HG03103 (cell line): Measurements from ENCODE around the gene EED.
A peak's percentile ranks its signal among the peaks of the same experiment; 100 is the strongest.
"Not testable (repeated sequence)": the region's sequence is repeated elsewhere in the genome, so short reads cannot be mapped to it uniquely, and the experiment has no call there.

ENCODE experiments used
- ATAC-seq: cut with Tn5 transposase; IDR thresholded peaks from one replicate; pipeline ENCODE4 v1.9.1; 2021; ENCODE audit warnings: low read depth; ENCODE audit not compliant: unreplicated experiment

EED gene

DNA sequence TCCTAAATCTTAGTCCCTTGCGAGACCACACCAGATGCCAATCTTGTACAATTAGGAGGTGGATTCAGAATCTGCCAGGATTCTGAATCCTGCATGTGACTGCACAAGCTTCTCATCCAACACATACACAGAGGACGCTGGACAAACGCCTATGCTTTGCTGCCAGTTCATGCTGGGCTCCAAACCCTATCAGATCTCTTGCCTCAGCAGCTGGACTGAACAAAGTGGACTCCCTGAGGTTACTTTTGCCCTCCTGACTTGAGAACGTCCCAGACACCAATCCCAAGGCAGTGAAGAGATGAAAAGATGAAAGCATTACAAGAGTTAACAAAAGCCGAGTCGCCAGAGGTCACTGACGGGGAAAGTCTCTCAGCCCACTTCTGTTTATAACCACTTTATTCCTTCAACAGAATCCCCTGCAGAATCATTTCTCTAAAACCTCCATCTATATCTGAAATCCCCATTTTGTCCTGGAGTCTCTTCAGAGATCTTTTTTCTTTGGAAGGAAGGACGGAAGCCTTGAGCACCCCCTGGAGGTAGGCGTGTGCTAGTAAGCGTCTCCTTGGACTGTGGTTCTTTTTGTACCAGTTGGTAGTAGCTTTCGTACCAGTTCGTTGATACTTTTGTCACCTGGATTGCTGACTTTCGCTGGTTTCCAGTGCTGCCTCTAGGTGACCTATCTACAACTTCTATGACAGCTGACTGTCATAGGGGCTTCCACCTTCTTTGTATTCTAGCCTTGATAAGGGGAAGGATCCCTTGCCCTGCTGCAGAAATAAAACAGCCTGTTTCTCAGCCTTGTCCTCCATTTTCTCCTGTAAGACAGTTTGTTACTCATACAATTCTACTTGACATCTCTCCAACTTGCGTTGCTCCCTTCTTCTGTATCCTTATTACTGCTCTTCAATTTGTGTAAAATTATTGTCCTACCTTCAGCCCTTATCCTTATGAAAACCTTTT lies 26.1 kb upstream of the EED start:
- peak; percentile 32 for ATAC-seq

DNA sequence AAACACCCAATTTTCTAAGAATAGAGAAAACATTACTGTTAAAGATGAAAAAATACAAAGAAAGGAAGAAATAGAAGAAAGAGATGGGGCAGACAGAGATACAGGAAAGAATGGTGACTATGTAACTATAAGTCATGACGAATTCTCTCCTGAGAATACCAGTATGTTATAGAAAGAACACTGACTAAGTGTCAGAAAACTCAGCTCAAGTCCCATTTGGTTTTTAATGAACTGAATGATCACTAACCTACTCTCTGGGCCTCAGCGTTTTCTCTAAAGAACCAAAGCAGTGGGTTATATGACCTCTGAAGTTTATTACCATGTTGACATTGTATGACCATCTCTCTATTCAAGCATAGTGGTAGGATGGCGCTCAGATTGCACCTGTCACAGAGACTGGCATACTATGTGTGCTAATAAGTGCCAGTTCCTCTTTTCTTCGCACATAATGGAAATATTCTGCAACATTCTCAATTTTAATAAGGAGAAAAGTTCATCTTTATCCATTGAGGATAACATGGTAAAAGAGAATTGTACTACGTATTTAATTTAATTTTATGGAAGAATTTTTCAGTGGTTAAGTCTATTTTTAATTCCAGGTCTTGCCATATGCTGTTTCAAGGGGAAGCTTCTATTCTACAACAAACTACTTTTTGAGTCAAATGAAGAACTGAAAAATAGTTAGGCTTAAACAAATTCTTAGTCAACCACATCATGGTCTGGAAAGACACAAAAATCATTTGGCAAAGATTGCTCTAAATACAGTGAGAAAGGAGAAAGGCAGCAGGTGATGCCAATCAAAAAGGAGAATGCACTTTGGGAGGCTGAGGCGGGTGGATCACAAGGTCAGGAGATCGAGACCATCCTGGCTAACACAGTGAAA lies 25.0 kb upstream of the EED start:
- ATAC-seq: peak; percentile 68

DNA sequence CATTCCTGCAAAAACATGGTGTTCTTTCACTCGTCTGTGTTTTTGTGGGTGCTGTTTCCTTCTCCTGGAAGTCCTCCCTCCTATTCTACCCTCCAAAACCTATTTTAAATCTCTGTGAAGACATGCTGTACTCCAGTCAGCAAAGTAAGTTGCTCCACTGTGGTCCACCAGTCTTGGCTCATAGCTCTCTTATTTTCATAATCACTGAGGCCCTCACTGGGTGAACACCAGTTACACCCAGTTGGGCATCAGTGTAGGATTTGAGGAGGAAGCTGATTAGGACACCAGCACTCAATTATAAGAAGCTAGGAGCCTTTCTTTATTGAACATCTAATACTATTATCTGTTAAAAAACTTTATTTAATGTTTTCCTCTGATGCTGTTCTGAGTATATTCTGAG lies 23.9 kb upstream of the EED start:
- no peak for ATAC-seq

DNA sequence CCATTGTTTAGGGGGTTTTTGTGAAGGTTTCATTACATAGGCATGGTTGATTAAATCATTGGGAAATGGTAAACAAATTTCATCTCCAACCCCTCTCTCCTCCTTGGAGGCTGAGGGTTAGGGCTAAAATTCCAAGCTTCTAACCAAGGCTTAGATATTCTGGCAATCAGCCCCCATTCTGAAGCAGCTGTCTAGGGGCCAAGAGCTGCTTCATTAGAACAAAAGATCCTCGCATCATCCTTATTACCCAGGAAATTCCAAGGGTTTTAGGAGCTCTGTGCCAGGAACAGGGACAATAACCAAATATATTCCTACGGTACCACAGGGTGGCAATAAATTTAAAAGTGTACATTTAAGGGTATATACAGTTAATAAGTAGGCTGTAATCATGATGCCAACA lies 22.5 kb upstream of the EED start:
- ATAC-seq: no peak

DNA sequence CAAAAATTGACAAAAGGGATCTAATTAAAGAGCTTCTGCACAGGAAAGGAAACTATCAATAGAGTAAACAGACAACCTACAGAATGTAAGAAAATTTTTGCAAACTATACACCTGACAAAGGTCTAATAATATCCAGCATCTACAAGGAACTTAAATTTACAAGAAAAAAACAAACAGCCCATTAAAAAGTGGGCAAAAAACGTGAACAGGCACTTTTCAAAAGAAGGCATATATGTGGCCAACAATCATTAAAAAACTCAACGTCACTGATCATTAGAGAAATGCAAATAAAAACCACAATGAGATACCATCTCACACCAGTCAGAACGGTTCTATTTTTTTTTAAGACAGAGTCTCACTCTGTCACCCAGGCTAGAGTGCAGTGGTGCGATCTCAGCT lies 20.0 kb upstream of the EED start:
- not testable (repeated sequence) for ATAC-seq

DNA sequence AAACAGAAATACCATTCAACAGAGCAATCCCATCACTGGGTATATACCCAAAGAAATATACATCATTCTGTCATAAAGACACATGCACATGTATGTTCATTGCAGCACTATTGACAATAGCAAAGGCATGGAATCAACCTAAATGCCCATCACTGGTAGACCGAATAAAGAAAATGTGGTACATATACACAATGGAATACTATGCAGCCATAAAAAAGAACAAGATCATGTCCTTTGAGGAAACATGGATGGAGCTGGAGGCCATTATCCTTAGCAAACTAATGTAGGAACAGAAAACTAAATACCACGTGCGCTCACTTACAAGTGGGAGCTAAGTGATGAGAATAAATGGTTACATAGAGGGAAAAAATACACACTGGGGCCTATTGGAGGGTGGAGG lies 19.2 kb upstream of the EED start:
- ATAC-seq: not testable (repeated sequence)

DNA sequence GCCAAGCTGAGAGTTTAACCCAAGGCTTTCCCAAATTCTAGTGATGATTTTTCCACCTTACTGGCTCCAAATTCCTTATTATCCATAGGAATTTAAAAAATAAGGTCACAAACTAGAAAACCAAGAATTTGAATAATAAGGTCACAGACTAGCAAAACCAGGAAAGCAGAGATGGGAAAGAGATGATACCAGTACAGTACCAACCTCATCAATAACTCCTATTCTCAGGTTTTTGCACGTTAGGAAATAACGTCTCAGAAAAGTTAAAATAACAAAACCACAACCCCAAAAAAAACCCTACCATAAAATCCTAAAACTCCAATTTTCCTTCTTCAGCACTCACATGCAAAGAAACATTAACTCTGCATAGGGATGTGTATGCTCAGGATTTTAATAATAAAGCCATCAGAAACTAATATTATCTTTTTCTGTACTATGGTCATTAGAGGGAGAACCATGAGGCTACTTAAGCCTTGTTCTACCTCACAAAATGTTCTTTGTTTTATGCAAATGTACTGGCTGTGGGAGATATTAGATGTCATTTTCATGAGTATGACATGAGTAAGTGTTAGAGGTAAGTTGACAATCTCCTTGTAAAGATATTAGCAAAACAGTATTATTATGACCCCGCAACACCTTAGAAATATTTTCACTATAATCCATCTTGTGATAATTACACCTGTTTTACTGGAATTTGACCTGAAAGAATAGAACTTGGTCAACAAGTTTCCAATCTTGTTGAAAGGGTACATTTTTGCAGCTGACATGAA lies 16.1 kb upstream of the EED start:
- no peak for ATAC-seq

DNA sequence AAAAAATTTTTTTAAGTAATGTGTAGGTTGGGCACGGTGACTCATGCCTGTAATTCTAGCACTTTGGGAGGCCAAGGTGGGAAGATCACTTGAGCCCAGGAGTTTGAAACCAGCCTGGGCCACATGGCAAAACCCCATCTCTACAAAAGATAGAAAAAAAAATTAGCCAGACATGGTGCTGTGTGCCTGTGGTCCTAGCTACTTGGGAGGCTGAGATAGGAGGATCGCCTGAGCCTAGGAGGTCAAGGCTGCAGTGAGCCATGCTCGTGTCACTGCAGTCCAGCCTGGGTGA lies 15.6 kb upstream of the EED start:
- not testable (repeated sequence) for ATAC-seq

DNA sequence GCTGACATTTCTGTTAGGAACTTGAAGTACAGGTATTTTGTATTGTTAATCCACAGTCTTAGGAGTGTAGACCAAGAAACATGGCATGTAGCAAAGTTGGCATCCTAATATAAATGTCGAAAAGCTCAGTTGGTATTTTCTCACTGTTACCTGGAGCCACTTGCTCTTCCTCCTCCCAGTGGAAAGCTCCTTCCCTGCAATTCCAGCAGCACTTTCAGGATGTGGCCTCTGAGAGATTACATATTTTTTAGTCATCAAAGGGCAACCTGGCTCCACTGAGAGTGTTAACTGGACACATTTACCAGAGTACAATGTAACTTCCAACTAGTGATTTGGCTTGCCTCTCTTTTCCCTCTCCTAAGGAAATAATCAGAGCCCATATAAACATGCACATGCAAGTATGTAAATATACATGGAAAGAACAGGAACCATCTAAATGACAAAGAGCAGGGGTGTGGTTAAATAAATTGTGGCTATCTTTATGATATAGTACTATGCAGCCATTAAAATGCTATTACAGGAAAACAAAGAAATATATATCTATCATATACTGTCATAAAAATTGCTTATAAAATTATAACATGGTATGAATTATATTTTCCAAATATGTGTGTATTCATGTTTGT lies 14.3 kb upstream of the EED start:
- ATAC-seq: no peak

DNA sequence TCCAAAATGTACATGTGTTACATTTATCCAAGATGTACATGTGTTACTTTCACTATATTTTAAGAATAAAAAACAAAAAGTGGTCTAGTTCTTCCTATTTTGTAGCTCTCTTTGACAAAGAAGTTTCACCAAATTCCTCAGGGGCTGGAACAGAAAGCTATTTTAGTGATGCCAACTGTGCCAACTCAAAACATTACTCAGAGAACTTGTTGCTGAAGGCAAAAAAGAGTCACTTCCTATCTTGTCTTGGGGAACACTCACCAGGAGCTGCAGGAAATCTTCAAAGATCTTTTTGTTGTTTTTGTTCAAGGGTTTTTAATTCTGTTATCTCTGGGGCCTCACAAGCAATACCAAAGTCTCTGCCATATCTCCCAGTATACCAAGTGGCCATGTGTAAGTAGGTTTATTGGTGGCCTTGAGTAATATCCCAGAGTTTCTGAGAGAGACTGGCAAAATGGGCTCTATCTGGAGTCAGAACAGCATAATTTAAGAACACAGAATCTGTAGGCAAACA lies 13.6 kb upstream of the EED start:
- no peak for ATAC-seq

DNA sequence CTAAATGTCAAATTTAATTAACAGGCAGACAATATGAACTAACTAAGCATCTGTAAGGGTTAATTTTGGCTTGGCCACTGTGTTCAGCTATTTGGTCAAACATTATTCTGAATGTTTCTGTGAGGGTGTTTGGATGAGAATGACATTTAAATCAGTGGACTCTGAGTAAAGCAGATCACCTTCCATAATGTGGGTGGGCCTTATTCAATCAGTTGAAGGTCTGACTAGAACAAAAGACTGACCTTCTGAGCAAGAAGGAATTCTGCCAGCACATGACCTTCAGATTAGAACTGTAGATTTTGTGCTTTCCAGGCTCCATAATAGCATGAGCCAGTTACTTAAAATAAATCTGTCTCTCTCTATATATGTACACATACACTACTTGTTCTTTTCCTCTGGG lies 12.0 kb upstream of the EED start:
- no peak for ATAC-seq

DNA sequence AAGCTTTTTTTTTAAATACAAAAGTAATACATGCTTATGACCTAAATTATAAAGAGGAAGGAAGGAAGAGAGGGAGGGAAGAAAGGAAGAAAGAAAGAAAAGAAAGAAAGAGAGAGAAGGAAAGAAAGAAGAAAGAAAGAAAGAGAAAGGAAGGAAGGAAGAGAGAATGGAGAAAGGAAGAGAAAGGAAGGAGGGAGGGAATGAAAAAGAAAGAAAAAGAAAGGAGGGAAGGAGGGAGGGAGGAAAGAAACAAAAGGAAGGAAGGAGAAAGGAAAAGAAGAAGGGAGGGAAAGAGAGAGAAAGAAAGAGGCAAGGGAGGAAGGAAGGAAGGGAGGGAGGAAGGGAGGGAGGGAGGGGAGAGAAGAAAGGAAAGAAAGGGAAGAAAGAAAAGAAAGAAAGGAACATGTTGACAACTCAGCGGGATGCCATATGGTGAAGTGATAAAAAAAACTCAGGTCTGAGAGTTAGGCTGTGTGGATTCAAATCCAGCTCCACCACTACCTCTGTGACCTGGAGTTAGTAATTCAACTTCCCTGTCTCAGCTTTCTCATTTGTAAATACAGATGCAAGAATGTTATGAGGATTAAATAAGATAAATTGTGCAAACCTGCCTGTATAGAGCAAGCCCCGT lies 9.6 kb upstream of the EED start:
- ATAC-seq: no peak

DNA sequence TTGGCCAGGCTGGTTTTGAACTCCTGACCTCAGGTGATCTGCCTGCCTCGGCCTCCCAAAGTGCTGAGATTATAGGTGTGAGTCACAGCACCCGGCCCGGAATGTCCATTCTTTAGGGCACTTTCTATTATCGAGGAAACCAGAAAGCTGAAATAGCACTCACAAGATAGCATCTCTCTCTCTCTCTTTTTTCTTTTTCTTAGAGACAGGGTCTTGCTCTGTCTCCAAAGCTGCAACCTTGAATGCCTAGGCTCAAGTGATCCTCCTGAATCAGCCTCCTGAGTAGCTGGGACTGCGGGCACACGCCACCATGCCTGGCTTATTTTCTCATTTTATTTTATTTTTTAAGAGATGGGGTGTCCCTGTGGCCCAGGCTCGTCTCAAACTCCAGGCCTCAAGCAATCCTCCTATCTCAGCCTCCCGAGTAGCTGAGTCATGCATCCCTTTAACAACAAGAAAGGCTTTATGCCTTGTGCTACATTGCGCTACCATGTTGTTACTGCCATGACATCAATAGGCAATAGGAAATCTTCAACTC lies 7.2 kb upstream of the EED start:
- no peak for ATAC-seq

DNA sequence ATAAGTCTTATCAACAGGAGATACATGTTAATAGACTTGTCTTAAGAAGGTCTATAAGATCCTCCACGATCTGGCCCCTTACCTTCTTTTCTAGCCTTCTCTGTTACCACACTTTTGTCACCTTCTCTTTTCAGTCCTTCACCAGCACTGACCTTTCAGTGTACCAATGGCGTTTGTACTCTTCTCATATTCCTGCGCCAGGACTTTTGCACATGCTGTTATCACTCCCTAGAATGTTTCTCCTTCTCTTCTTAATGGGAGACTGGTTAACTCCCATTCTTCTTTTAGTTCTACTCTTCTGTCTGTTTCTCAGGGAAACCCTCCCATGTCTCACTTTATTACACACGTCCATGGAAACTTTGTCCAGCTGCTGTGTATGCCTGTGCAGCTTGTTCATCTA lies 4.4 kb upstream of the EED start:
- no peak for ATAC-seq

DNA sequence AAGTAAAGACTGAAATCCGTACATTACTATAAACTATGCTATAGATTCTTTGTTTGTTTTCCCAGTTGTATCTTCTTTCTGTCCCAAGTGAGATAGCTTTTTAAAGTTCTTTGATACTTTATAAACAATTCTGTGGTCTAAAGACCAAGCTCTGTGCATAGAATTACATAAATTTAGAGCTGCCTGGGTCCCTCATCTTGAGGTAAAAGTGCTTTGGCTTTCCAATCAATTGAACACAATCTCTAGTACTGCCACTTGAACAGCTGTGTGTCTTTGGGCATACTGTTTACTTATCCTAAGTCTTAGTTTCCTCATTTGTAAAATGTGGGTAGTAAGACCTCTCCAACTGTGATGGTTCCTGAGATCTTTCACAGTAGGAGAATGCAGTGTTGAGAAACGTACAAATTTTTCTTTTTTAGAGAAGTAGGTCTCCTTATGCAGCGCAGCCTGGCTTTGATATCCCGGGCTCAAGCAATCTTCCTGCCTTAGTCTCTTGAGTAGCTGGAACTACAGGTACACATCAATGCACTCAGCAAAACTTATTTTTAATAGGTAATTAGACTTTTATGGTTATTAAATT lies 2.5 kb upstream of the EED start:
- ATAC-seq: no peak

DNA sequence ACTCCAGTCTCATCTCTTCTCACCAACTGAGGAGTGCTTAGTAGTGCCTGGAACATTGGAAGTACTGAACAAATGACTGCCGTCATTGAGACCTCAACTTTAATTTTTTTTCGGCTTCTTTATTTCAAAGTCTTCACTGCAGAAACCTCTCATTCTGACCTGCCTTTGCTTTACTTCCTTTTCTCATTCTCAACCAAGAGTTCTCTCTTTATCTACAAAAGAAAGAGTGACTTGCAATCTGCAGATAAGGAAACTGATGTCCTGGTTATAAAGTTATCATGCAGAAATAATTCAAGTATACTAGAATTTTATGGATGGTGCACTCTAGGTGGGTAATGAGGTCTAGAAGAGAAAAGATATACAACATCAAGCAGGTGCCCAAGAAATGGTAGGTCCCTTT lies 1.2 kb upstream of the EED start:
- ATAC-seq: no peak

DNA sequence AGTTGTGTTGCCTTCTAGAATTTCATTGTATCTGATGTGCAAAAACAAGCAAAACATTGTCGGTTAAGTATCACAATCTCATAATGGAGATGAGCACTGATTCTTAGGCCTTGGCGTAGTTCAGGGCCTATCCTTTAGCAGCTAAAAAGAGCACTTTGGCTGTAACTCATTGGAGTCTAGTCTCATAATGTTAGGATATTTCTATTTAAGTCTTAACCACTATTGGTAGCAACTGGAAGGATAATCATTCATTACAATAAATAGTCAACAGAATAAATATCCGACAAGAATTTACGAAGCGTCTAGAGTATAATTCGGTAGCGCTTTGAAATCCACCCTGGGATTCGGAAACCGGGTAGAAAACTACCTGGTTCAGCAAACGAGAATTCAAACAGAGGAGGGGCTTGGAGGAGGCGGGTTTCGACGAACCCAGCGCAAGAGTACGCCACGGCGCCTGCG lies 461 bp upstream of the EED start:
- ATAC-seq: peak; percentile 52

DNA sequence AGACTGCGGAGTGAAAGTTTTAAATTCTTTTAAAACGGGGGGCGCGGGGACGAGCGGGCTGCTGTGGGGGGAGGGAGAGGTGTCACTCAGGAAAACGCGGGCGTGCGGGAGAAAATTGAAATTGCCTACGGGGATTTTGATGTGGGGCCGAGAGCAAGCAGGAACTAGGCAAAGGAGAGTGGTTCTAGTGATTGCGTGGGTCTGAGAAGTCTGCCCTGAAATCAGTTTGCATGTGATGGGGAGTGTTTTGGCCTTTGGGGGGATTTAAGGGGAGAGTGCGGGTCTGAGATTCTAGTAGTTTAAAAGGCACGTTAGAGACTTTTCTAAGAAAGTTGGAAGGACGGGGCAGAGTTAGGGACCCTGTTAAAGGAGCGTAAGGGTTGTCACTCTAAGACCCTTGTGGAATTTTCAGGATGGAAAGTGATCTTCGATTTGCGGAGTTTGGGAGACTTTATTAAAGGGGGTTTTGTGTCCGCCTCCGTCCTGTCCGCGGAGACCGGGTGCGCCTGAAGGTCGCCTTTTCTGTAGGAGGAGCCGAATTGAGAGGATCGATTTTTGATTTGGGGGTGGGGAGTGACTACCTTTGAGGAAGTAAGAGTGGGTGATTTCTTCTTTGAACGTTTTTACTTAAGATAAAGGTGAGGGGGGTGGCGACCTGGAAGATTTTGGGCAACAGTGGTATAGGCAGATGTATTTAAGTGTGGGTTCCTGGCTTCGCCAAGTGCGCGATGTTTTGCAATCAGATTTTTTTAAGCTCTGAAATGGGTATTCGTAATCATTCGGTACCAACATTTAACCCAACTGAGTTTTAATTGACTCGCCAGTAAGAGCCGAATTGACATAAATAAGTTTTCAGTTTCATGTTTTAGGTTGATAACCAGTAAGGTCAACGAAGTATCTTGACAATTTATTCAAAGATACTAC lies 1.1 kb downstream of the EED start:
- no peak for ATAC-seq
